MCF 10A (cell line): ENCODE measurements around the gene GGACT. TPM values are rescaled to one million over a fixed set of nuclear protein-coding genes. Genes with fewer than 3 reads are reported as not detected.

Experiments used
- BruUV-seq: library from RNA; stranded (reverse); fragments of 400-500 nt; replicated peaks from 2 replicates; lab custom pipeline; 2021; lab: Mats Ljungman, UMichigan
- CTCF ChIA-PET: fragments of 300-600 bp; sonication (Branson Sonifier 250); formaldehyde crosslinking; extraction: SDS; loops from one replicate; lab custom pipeline; 2021; ENCODE audit warnings: antibody characterized with exemption, inconsistent platforms; lab: Yijun Ruan, JAX
- POLR2A ChIA-PET: fragments of 300-600, 350-650 bp; sonication (Branson Sonifier 250); formaldehyde crosslinking; extraction: SDS; loops from one replicate; lab custom pipeline; 2020; ENCODE audit warnings: antibody characterized with exemption, inconsistent platforms; lab: Yijun Ruan, JAX
- DNase-seq: peaks from one replicate; pipeline ENCODE4 v3.0.0-alpha.2; 2018; ENCODE audit not compliant: unreplicated experiment
- H3K27ac Mint-ChIP-seq: one replicate; pipeline ENCODE4 v1.8.0; 2022; ENCODE audit warnings: mild to moderate bottlenecking, low read depth, mixed read lengths; ENCODE audit not compliant: unreplicated experiment
- H3K27me3 Mint-ChIP-seq: one replicate; pipeline ENCODE4 v1.8.0; 2022; ENCODE audit warnings: mixed read lengths; ENCODE audit not compliant: insufficient read depth, unreplicated experiment
- H3K36me3 Mint-ChIP-seq: one replicate; pipeline ENCODE4 v1.8.0; 2022; ENCODE audit warnings: mild to moderate bottlenecking, moderate library complexity, mixed read lengths; ENCODE audit not compliant: insufficient read depth, unreplicated experiment
- H3K4me1 Mint-ChIP-seq: one replicate; pipeline ENCODE4 v1.8.0; 2022; ENCODE audit warnings: mixed read lengths; ENCODE audit not compliant: insufficient read depth, unreplicated experiment
- H3K4me3 Mint-ChIP-seq: one replicate; pipeline ENCODE4 v1.8.0; 2022; ENCODE audit warnings: mild to moderate bottlenecking, moderate library complexity, mixed read lengths; ENCODE audit not compliant: unreplicated experiment
- H3K9me3 Mint-ChIP-seq: one replicate; pipeline ENCODE4 v1.8.0; 2022; ENCODE audit warnings: mixed read lengths; ENCODE audit not compliant: unreplicated experiment
- intact Hi-C: fragments of 100-400 bp; cut with micrococcal nuclease; formaldehyde crosslinking; loops from 2 replicates; pipeline ENCODE4 v1.14.1; 2022
- total RNA-seq: library from RNA; stranded (reverse); gene quantifications from 2 replicates; pipeline ENCODE4 v1.2.3, GENCODE V29; 2022
- TF ChIP-seq, protein P1 (sequence below): fragments of 200-600 bp; IDR thresholded peaks from one replicate; pipeline ENCODE4 v1.8.0; 2022; ENCODE audit warnings: antibody characterized with exemption, mild to moderate bottlenecking; ENCODE audit not compliant: unreplicated experiment

GGACT gene
- total RNA-seq, 1 experiment from 2014 or later = 8.1 TPM

DNA sequence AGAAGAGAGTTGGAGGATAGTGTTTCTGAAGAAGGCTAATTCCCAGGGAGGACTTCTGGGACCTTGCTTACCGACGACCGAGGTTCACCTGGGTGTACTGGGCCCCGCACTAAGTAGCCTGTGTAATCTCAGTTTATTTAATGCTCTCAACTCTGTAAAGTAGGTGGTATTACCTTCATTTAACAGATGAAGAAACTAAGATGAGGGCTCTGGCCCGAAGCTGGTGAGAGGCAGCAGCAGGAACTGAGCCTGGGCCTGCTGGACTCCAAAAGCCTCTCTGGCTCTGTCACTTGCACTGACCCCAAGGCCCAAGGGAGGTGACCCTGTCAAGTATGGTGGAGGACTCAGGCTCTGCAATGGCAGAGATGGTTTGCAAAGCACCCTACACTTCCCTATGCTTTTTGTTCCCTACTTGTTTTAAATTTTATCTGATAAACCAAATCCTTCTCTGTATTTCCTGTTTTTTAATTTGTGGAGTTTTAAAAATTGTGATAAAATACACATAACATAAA is 50.6 kb downstream of the GGACT start:
- intact Hi-C loops = no loop called here
- no TSS peak for BruUV-seq
- Mint-ChIP-seq H3K36me3 (peaks cover 5% of the 10 kb centered on the region), H3K9me3 (no peaks in the 10 kb centered on the region), H3K4me1 (no peaks in the 10 kb centered on the region), H3K4me3 (no peak overlapping the region), H3K27ac (no peak overlapping the region), H3K27me3 (no peaks in the 10 kb centered on the region)
- TF ChIP-seq, protein P1, sequence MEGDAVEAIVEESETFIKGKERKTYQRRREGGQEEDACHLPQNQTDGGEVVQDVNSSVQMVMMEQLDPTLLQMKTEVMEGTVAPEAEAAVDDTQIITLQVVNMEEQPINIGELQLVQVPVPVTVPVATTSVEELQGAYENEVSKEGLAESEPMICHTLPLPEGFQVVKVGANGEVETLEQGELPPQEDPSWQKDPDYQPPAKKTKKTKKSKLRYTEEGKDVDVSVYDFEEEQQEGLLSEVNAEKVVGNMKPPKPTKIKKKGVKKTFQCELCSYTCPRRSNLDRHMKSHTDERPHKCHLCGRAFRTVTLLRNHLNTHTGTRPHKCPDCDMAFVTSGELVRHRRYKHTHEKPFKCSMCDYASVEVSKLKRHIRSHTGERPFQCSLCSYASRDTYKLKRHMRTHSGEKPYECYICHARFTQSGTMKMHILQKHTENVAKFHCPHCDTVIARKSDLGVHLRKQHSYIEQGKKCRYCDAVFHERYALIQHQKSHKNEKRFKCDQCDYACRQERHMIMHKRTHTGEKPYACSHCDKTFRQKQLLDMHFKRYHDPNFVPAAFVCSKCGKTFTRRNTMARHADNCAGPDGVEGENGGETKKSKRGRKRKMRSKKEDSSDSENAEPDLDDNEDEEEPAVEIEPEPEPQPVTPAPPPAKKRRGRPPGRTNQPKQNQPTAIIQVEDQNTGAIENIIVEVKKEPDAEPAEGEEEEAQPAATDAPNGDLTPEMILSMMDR = no peak
- ChIA-PET POLR2A (no interaction called here), CTCF (no interaction called here)
- no peak for DNase-seq

DNA sequence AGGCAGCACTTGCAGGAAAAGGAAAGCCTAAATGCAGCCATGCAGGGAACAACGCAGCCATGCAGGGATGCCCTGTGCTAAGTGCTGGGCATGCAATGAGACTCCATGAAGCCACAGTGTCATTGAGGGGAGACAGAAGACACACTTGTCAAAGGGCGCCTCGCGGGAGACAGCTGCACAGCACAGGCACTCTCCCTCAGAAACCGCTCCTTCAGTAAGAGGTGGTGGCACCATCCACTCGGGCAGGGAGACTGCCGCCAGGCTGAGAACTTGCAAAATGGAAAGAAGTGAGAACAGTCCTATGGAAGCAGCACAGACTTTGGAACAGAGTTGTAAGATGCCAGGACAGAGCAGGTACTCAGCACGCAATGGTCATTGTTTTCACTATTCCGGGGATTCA is 51.1 kb downstream of the GGACT start:
- POLR2A ChIA-PET = no interaction called here
- Mint-ChIP-seq H3K27ac (no peak overlapping the region), H3K9me3 (no peaks in the 10 kb centered on the region)

DNA sequence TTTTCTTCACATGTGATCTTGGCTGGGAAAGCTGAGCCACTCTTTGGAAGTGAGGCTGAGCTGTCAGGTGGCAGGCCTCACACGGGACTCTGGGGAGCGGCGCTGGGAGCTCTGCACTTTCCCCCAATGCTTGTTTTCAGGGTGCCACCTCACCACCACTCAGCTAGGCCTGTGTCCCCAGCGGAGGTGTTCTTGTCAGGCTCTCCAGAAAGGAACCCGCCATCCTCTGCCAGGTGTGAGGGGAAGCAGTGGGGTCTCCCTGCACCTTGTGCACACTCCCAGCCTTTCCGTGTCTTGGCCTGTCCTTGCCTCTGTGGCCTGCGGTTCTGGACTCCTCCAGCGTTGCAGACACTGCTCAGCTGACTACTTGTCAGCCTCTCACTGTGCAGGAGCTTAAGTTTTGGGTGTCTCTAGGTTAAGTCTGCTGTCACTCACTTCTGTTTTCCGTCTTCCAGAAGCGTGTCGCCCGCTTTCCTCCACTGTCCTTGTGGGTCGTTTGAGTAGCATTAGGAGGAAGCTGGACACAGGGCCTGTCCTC is 51.9 kb downstream of the GGACT start:
- ChIA-PET POLR2A (no interaction called here), CTCF (interaction anchor here (0.6 kb wide), 1 partner anchor 20 kb away, joined by 3 read pairs; no protein-coding TSS in a partner anchor)
- TF ChIP-seq, protein P1 = no peak
- intact Hi-C loops = no loop called here
- no peaks in the 10 kb centered on the region for H3K4me1 Mint-ChIP-seq
- no peaks in the 10 kb centered on the region for H3K9me3 Mint-ChIP-seq
- H3K36me3 Mint-ChIP-seq = peaks cover 5% of the 10 kb centered on the region
- no peaks in the 10 kb centered on the region for H3K27me3 Mint-ChIP-seq
- H3K4me3 Mint-ChIP-seq = no peak overlapping the region
- DNase-seq = no peak
- H3K27ac Mint-ChIP-seq = no peak overlapping the region
- no TSS peak for BruUV-seq

More for the DNA sequence above, 51.1 kb downstream of the GGACT start:
- H3K36me3 Mint-ChIP-seq = peaks cover 5% of the 10 kb centered on the region
- H3K4me1 Mint-ChIP-seq = no peaks in the 10 kb centered on the region
- BruUV-seq = no TSS peak
- H3K27me3 Mint-ChIP-seq = no peaks in the 10 kb centered on the region
- TF ChIP-seq, protein P1 = no peak
- no peak for DNase-seq
- CTCF ChIA-PET = interaction anchor here (0.6 kb wide), 1 partner anchor 21 kb away, joined by 3 read pairs; no protein-coding TSS in a partner anchor
- intact Hi-C loops = no loop called here
- H3K4me3 Mint-ChIP-seq = no peak overlapping the region

DNA sequence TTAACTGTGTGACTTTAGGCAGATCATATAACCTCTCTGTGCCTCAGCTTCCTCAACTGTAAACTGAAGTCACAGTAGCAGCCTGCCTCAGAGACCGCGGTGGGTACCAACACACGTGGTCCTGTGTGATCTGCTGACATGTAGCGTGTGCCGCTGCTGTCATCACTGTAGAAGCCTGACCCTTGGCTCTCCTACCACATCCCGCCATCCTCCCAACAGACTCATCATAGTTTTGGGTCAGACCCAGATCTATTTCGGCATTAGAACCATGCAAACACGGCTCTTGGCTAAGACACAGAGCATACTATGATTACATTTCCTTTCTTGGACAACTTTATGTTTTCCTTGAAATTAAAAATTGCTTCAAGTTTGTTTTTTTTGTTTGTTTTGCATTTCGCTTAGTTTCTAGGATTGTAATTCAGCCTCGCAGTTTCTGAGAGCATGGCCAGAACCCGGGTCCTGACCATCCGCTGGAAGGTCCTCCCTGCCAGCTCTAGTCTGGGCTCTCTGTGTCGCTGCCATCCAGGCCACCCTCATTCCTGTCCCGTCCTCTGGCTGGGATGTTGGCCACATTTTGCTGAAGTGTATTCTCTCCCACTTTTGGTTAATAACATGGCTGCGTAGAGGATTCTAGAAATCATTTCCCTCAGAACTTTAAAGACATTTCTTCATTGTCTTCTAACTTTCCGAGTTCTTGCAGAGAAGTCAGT is 53.0 kb downstream of the GGACT start:
- no peak overlapping the region for H3K27ac Mint-ChIP-seq
- H3K4me3 Mint-ChIP-seq = no peak overlapping the region
- no TSS peak for BruUV-seq
- CTCF ChIA-PET = no interaction called here
- H3K4me1 Mint-ChIP-seq = no peaks in the 10 kb centered on the region
- POLR2A ChIA-PET = no interaction called here
- TF ChIP-seq, protein P1 = no peak
- no peaks in the 10 kb centered on the region for H3K27me3 Mint-ChIP-seq
- intact Hi-C loops = no loop called here
- H3K36me3 Mint-ChIP-seq = peaks cover 6% of the 10 kb centered on the region
- no peaks in the 10 kb centered on the region for H3K9me3 Mint-ChIP-seq
- DNase-seq = no peak
